ENCODE data around the gene PET100. TPM values are rescaled to one million over a fixed set of nuclear protein-coding genes. Genes with fewer than 3 reads are reported as not detected.
A peak's percentile ranks its signal among the peaks of the same experiment; 100 is the strongest.

Gene PET100
- total RNA-seq, 1 donor from 2014 or later: not detected

- Histone ChIP-seq H3K36me3 (peaks cover 60 to 74% of the 10 kb centered on the region in 2 donors), H3K27me3 (no peaks in the 10 kb centered on the region), H3K27ac (no peak overlapping the region), H3K4me1 (peaks cover 0 to 18% of the 10 kb centered on the region in 2 donors), H3K4me3 (no peak overlapping the region), H3K9me3 (no peaks in the 10 kb centered on the region)
- no peak for TF ChIP-seq CTCF (IDR thresholded peaks at IDR 0.05)
- intact Hi-C loops (cut with DNase I): loop anchor here (5.0 kb wide), 2 partner anchors 88 to 682 kb away; partner anchors contain the start of genes CD320 and PNPLA6
- no peak for DNase-seq (ENCODE audit: low spot score in 2 of 2)
These were observed 4.8 kb upstream of the PET100 start for GRCh38 chr19:7624810-7625209.

- no peak overlapping the region for H3K27ac ChIP-seq
- H3K27me3 ChIP-seq: no peaks in the 10 kb centered on the region
- H3K9me3 ChIP-seq: no peaks in the 10 kb centered on the region
- no peak overlapping the region for H3K4me3 ChIP-seq
- H3K4me1 ChIP-seq: peaks cover 7 to 26% of the 10 kb centered on the region in 2 donors
- no peak for DNase-seq (ENCODE audit: low spot score in 2 of 2)
- intact Hi-C loops (cut with DNase I): loop anchor here (5.0 kb wide), 2 partner anchors 89 to 681 kb away; partner anchors contain the start of genes CD320 and PNPLA6
- TF ChIP-seq CTCF (IDR thresholded peaks at IDR 0.05): no peak
- H3K36me3 ChIP-seq: peaks cover 50 to 63% of the 10 kb centered on the region in 2 donors
These were observed 3.7 kb upstream of the PET100 start for GRCh38 chr19:7625763-7626372.

GRCh38 chr19:7627166-7627565, 2.4 kb upstream of the PET100 start:
- intact Hi-C loops (cut with DNase I): loop anchor here (5.0 kb wide), 2 partner anchors 90 to 680 kb away; partner anchors contain the start of genes CD320 and PNPLA6
- Histone ChIP-seq H3K9me3 (no peaks in the 10 kb centered on the region), H3K4me3 (no peak overlapping the region), H3K27ac (no peak overlapping the region), H3K36me3 (peaks cover 37 to 52% of the 10 kb centered on the region in 2 donors), H3K4me1 (peaks cover 7 to 27% of the 10 kb centered on the region in 2 donors), H3K27me3 (no peaks in the 10 kb centered on the region)
- no peak for TF ChIP-seq CTCF (IDR thresholded peaks at IDR 0.05)
- no peak for DNase-seq (ENCODE audit: low spot score in 2 of 2)

GRCh38 chr19:7628589-7629311, 843 bp upstream of the PET100 start:
- intact Hi-C loops (cut with DNase I): loop anchor here (1.0 to 5.0 kb wide), 5 partner anchors 52 to 892 kb away; partner anchors contain the start of genes CD320, GPR108, PNPLA6 and TRAPPC5
- Histone ChIP-seq H3K4me1 (peaks cover 7 to 27% of the 10 kb centered on the region in 2 donors), H3K9me3 (no peaks in the 10 kb centered on the region), H3K36me3 (peaks cover 21 to 40% of the 10 kb centered on the region in 2 donors), H3K27ac (peak overlapping the region; percentile 79 to 88), H3K4me3 (peak overlapping the region; percentile 94 to 96), H3K27me3 (no peaks in the 10 kb centered on the region)
- DNase-seq (ENCODE audit: low spot score in 2 of 2): no peak
- TF ChIP-seq CTCF (IDR thresholded peaks at IDR 0.05): no peak

GRCh38 chr19:7631577-7631976, 2.0 kb downstream of the PET100 start:
- intact Hi-C loops (cut with DNase I): no loop called here
- Histone ChIP-seq H3K9me3 (no peaks in the 10 kb centered on the region), H3K36me3 (peaks cover 0 to 14% of the 10 kb centered on the region in 2 donors), H3K4me1 (peaks cover 7 to 27% of the 10 kb centered on the region in 2 donors), H3K4me3 (no peak overlapping the region), H3K27ac (no peak overlapping the region), H3K27me3 (no peaks in the 10 kb centered on the region)
- TF ChIP-seq CTCF (IDR thresholded peaks at IDR 0.05): no peak
- DNase-seq (ENCODE audit: low spot score in 2 of 2): no peak
